ENCODE data around the gene ELP5. TPM values are rescaled to one million over a fixed set of nuclear protein-coding genes. Genes with fewer than 3 reads are reported as not detected.
A peak's percentile ranks its signal among the peaks of the same experiment; 100 is the strongest.

Gene ELP5
- total RNA-seq, 4 donors from 2014 or later: 24.9 to 33.3 (median 27.8) TPM

DNA sequence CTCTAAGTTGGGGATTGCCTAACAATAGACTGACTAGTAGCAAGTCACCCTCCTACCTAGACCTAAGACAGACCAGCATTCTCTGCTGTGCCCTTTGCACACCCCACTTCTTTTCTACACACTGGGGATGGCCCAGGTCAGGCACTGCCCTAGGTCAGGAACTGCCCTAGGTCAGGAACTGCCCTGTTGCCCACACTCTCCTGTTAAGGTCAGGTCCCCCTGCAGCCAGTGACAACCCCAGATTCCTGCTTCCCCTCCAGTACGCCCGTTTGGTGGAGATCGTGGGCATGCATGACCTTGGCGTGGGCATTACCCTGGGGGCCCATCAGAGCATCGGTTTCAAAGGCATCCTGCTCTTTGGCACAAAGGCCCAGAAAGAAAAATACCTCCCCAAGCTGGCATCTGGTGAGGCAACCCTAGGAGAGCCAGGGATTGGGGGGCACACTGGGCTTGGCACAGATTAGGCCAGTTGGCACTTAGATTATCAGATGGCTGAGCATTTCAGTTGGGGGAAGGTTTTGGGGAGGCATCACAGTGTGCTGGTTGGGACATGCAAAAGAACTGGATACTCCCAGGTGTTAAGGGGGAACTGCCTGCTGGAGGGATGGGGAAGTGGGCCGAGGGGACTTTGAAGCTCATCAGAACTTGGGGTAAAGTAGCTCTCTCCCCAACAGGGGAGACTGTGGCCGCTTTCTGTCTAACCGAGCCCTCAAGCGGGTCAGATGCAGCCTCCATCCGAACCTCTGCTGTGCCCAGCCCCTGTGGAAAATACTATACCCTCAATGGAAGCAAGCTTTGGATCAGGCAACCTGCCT lies 30.5 kb upstream of the ELP5 start:
- Histone ChIP-seq H3K27ac (replicated peaks in 1 of 4) (peak overlapping the region; percentile 92 to 99 (median 97)), H3K27me3 (no peaks in the 10 kb centered on the region), H3K36me3 (peaks cover 34 to 61% (median 54%) of the 10 kb centered on the region in 4 donors), H3K4me1 (peaks cover 53 to 67% (median 60%) of the 10 kb centered on the region in 4 donors), H3K4me3 (peak overlapping the region in 3 of 4 donors; percentile 74 to 98 (median 95)), H3K9me3 (no peaks in the 10 kb centered on the region)
- 59% methylated on average over 10 of the region's 10 CpGs for WGBS
- intact Hi-C loops (cut with DNase I): no loop called here
- TF ChIP-seq, protein P1, sequence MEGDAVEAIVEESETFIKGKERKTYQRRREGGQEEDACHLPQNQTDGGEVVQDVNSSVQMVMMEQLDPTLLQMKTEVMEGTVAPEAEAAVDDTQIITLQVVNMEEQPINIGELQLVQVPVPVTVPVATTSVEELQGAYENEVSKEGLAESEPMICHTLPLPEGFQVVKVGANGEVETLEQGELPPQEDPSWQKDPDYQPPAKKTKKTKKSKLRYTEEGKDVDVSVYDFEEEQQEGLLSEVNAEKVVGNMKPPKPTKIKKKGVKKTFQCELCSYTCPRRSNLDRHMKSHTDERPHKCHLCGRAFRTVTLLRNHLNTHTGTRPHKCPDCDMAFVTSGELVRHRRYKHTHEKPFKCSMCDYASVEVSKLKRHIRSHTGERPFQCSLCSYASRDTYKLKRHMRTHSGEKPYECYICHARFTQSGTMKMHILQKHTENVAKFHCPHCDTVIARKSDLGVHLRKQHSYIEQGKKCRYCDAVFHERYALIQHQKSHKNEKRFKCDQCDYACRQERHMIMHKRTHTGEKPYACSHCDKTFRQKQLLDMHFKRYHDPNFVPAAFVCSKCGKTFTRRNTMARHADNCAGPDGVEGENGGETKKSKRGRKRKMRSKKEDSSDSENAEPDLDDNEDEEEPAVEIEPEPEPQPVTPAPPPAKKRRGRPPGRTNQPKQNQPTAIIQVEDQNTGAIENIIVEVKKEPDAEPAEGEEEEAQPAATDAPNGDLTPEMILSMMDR (IDR thresholded peaks at IDR 0.05): no peak
- no peak for TF ChIP-seq POLR2A (IDR thresholded peaks at IDR 0.05; ENCODE audit: low read depth)
- TF ChIP-seq POLR2AphosphoS5 (IDR thresholded peaks at IDR 0.05): no peak
- TF ChIP-seq EP300 (IDR thresholded peaks at IDR 0.05): no peak
- no peak for DNase-seq (ENCODE audit: extremely low spot score)

DNA sequence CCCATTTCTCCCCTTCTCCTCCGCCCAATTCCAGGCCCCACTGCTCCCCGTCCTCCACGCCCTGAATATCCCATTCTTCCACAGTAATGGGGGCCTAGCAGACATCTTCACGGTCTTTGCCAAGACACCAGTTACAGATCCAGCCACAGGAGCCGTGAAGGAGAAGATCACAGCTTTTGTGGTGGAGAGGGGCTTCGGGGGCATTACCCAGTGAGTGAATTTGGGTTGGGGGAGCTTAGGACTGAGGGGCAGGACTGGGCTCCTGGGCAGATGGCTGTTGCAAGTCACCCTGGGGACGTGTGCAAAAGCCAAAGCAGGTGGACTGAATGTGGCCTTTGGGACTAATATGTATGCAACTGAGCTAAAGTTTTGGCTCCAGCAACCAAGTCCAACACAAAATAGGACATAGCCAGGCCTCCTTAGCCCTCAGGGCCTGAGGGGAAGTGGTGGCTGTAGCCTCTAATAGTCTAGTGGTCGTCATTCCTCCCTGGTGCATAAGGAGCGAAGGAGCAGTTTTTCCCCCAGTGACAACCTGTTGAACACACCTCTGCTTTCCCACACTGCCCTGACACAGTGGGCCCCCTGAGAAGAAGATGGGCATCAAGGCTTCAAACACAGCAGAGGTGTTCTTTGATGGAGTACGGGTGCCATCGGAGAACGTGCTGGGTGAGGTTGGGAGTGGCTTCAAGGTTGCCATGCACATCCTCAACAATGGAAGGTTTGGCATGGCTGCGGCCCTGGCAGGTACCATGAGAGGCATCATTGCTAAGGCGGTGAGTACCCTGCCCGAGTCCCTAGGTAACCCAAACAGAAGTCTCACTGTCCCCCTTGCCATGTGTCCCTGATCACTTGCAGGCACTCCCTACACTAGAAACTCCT lies 29.7 kb upstream of the ELP5 start:
- Histone ChIP-seq H3K9me3 (no peaks in the 10 kb centered on the region), H3K36me3 (peaks cover 34 to 69% (median 63%) of the 10 kb centered on the region in 4 donors), H3K4me3 (no peak overlapping the region), H3K27ac (replicated peaks in 1 of 4) (peak overlapping the region in 3 of 4 donors; percentile 92 to 99 (median 99)), H3K4me1 (peaks cover 46 to 59% (median 53%) of the 10 kb centered on the region in 4 donors), H3K27me3 (no peaks in the 10 kb centered on the region)
- DNase-seq (ENCODE audit: extremely low spot score): no peak
- WGBS: 68% methylated on average over 14 of the region's 15 CpGs
- TF ChIP-seq, protein P1 (IDR thresholded peaks at IDR 0.05): no peak
- TF ChIP-seq POLR2AphosphoS5 (IDR thresholded peaks at IDR 0.05): peak in 1 of 2 donors; percentile 11
- intact Hi-C loops (cut with DNase I): no loop called here

DNA sequence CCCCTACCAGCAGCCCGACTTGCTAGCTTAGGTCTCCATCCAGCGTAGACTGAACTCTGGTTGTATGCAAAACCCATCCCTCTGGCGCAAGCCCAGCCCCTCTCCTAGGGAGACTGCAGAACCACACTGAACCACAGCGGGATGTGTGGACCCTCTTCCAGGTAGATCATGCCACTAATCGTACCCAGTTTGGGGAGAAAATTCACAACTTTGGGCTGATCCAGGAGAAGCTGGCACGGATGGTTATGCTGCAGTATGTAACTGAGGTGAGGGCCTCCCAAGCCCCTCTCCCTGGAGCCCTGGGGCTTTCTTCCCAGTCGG lies 29.1 kb upstream of the ELP5 start:
- Histone ChIP-seq H3K27ac (replicated peaks in 1 of 4) (peak overlapping the region in 1 of 4 donors; percentile 44), H3K27me3 (no peaks in the 10 kb centered on the region), H3K36me3 (peaks cover 34 to 75% (median 69%) of the 10 kb centered on the region in 4 donors), H3K9me3 (no peaks in the 10 kb centered on the region), H3K4me1 (peaks cover 42 to 54% (median 50%) of the 10 kb centered on the region in 4 donors), H3K4me3 (no peak overlapping the region)
- intact Hi-C loops (cut with DNase I): no loop called here
- TF ChIP-seq, protein P1 (IDR thresholded peaks at IDR 0.05): no peak
- TF ChIP-seq EP300 (IDR thresholded peaks at IDR 0.05) (no peak), POLR2A (IDR thresholded peaks at IDR 0.05; ENCODE audit: low read depth) (no peak), POLR2AphosphoS5 (IDR thresholded peaks at IDR 0.05) (no peak)
- no peak for DNase-seq (ENCODE audit: extremely low spot score)
- WGBS: 67% methylated on average over 3 of the region's 7 CpGs

DNA sequence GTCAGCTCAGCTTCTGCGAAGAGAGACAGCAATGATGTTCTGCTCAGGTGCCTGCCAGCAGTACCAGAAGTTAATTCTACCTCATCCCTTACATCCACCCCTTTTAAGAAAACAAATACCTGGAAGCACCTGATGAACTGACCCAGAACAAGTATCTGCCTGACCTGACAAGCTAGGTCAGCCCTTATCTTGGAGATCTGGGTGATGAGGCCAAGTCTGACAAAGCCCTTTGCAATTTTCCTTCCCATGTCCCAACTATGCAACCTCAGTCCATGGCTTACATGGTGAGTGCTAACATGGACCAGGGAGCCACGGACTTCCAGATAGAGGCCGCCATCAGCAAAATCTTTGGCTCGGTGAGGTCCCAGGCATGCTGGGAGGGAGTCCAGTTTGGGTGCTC lies 28.6 kb upstream of the ELP5 start:
- Histone ChIP-seq H3K9me3 (no peaks in the 10 kb centered on the region), H3K27ac (replicated peaks in 1 of 4) (peak overlapping the region in 1 of 4 donors; percentile 44), H3K4me1 (peaks cover 38 to 50% (median 47%) of the 10 kb centered on the region in 4 donors), H3K4me3 (no peak overlapping the region), H3K27me3 (no peaks in the 10 kb centered on the region), H3K36me3 (peaks cover 34 to 80% (median 73%) of the 10 kb centered on the region in 4 donors)
- no peak for DNase-seq (ENCODE audit: extremely low spot score)
- intact Hi-C loops (cut with DNase I): no loop called here
- TF ChIP-seq POLR2A (IDR thresholded peaks at IDR 0.05; ENCODE audit: low read depth) (no peak), EP300 (IDR thresholded peaks at IDR 0.05) (no peak), POLR2AphosphoS5 (IDR thresholded peaks at IDR 0.05) (no peak)
- TF ChIP-seq, protein P1 (IDR thresholded peaks at IDR 0.05): no peak
- 80% methylated on average over 2 of the region's 4 CpGs for WGBS

All from esophagus muscularis mucosa (tissue), 4 donors.